Sigmoid colon (tissue), 7 donors: Measurements from ENCODE around the gene GLYATL2. TPM values are rescaled to one million over a fixed set of nuclear protein-coding genes. Genes with fewer than 3 reads are reported as not detected.
A peak's percentile ranks its signal among the peaks of the same experiment; 100 is the strongest.

Experiments
- DNase-seq: peaks from one replicate; pipeline ENCODE4 v3.0.0-alpha.2; 2019
- H3K27ac ChIP-seq, 4 donors: fragments of 200-600 bp; sonication (generic); one replicate each; pipeline ENCODE4 v1.5.1; 2016 to 2019; ENCODE audit warnings: mild to moderate bottlenecking in 1 of 4
- H3K27me3 ChIP-seq, 3 donors: fragments of 200-600 bp; sonication (generic); one replicate each; pipeline ENCODE4 v1.5.1; 2019; ENCODE audit warnings: mild to moderate bottlenecking in 1 of 3
- H3K36me3 ChIP-seq, 4 donors: fragments of 200-600 bp; sonication (generic); one replicate each; pipeline ENCODE4 v1.5.1; 2016 to 2019
- H3K4me1 ChIP-seq, 4 donors: fragments of 200-600 bp; sonication (generic); one replicate each; pipeline ENCODE4 v1.5.1; 2017 to 2019
- H3K4me3 ChIP-seq, 4 donors: fragments of 200-600 bp; sonication (generic); one replicate each; pipeline ENCODE4 v1.5.1; 2017 to 2019; ENCODE audit warnings: mild to moderate bottlenecking in 2 of 4, moderate library complexity in 1 of 4
- H3K9me3 ChIP-seq, 4 donors: fragments of 200-600 bp in 3 of 4; sonication (generic) in 3 of 4; one replicate each; pipeline versions ENCODE4 v1.5.1 to v1.6.1; 2013 to 2019
- CTCF ChIP-seq, 4 experiments: fragments of 450-650 bp in 3 of 4; fragments of 200-600 bp in 1 of 4; IDR thresholded peaks; one replicate each; pipeline ENCODE4 v1.5.1; 2016 to 2019; ENCODE audit warnings: antibody characterized with exemption in 4 of 4, mild to moderate bottlenecking in 3 of 4, moderate library complexity in 2 of 4
- EP300 ChIP-seq, 4 donors: sonication (generic); formaldehyde crosslinking; IDR thresholded peaks; one replicate each; pipeline ENCODE4 v1.6.1; 2017; ENCODE audit warnings: antibody characterized with exemption in 4 of 4
- POLR2A ChIP-seq, 2 donors: fragments of 450-650 bp; IDR thresholded peaks; one replicate each; pipeline ENCODE4 v1.6.1; 2016; ENCODE audit warnings: antibody characterized with exemption in 2 of 2, mild to moderate bottlenecking in 2 of 2, moderate library complexity in 2 of 2
- POLR2AphosphoS5 ChIP-seq, 4 donors: sonication (generic); formaldehyde crosslinking; IDR thresholded peaks; one replicate each; pipeline ENCODE4 v1.6.1; 2017; ENCODE audit warnings: antibody characterized with exemption in 4 of 4
- WGBS, 2 donors: extraction: QIAGEN DNeasy Blood & Tissue Kit; methylation state at CpG; one replicate each; pipeline ENCODE4 v1.1.7; 2013; 5-methylcytosine and 5-hydroxymethylcytosine counted together
- intact Hi-C: fragments of 100-400 bp; cut with DNase I; formaldehyde crosslinking; loops from one replicate; pipeline ENCODE4 v1.15.1; 2023
- polyA plus RNA-seq, 3 donors: library from polyadenylated mRNA; stranded (reverse); fragments of 200-250 nt; gene quantifications; one replicate each; pipeline ENCODE4 v1.2.3, GENCODE V29; 2013
- total RNA-seq, 4 donors: library from RNA; depleted of rRNA; stranded (reverse); fragments of >200 nt; gene quantifications; one replicate each; pipeline ENCODE4 v1.1.0, GENCODE V29; 2016
- donor health status: healthy with polysubstance abuse.
- donor health status: Bipolar disorder and iron deficiency.
- donor health status: healthy.

The GLYATL2 gene
- total and polyA plus RNA-seq, 7 donors: 0.06 TPM; not detected in 6

- no peaks in the 10 kb centered on the region for H3K4me1 ChIP-seq
- no peaks in the 10 kb centered on the region for H3K9me3 ChIP-seq
- DNase-seq: no peak
- no peak overlapping the region for H3K27ac ChIP-seq
- 47 to 55% methylated on average over 4 of the region's 4 CpGs for WGBS, 2 donors
- H3K4me3 ChIP-seq: no peak overlapping the region
- H3K27me3 ChIP-seq: no peaks in the 10 kb centered on the region
- intact Hi-C loops: no loop called here
- TF ChIP-seq CTCF (IDR thresholded peaks at IDR 0.05) (peak in 2 of 4 experiments; percentile 12 to 24), EP300 (IDR thresholded peaks at IDR 0.05) (no peak), POLR2AphosphoS5 (IDR thresholded peaks at IDR 0.05) (no peak), POLR2A (IDR thresholded peaks at IDR 0.05) (no peak)
- no peaks in the 10 kb centered on the region for H3K36me3 ChIP-seq
Measured at GRCh38 chr11:58788355-58789023, 56.0 kb downstream of the GLYATL2 start.

GRCh38 chr11:58787903-58788302 is 56.6 kb downstream of the GLYATL2 start:
- TF ChIP-seq POLR2A (IDR thresholded peaks at IDR 0.05): no peak
- TF ChIP-seq CTCF (IDR thresholded peaks at IDR 0.05): no peak
- no peak overlapping the region for H3K27ac ChIP-seq
- H3K36me3 ChIP-seq: no peaks in the 10 kb centered on the region
- no peak for DNase-seq
- H3K9me3 ChIP-seq: no peaks in the 10 kb centered on the region
- intact Hi-C loops: no loop called here
- H3K4me3 ChIP-seq: no peak overlapping the region
- H3K27me3 ChIP-seq: no peaks in the 10 kb centered on the region
- no peaks in the 10 kb centered on the region for H3K4me1 ChIP-seq

GRCh38 chr11:58786693-58787092 is 57.8 kb downstream of the GLYATL2 start:
- TF ChIP-seq POLR2A (IDR thresholded peaks at IDR 0.05): no peak
- no peak for TF ChIP-seq CTCF (IDR thresholded peaks at IDR 0.05)
- no peak for TF ChIP-seq POLR2AphosphoS5 (IDR thresholded peaks at IDR 0.05)
- TF ChIP-seq EP300 (IDR thresholded peaks at IDR 0.05): no peak
- Histone ChIP-seq H3K4me1 (no peaks in the 10 kb centered on the region), H3K36me3 (no peaks in the 10 kb centered on the region), H3K9me3 (no peaks in the 10 kb centered on the region), H3K4me3 (no peak overlapping the region), H3K27me3 (no peaks in the 10 kb centered on the region), H3K27ac (no peak overlapping the region)
- intact Hi-C loops: no loop called here
- no peak for DNase-seq
- 89 to 91% methylated on average over 3 of the region's 3 CpGs for WGBS, 2 donors

- no peaks in the 10 kb centered on the region for H3K27me3 ChIP-seq
- H3K4me1 ChIP-seq: no peaks in the 10 kb centered on the region
- TF ChIP-seq EP300 (IDR thresholded peaks at IDR 0.05) (no peak), POLR2AphosphoS5 (IDR thresholded peaks at IDR 0.05) (no peak), CTCF (IDR thresholded peaks at IDR 0.05) (no peak), POLR2A (IDR thresholded peaks at IDR 0.05) (no peak)
- H3K4me3 ChIP-seq: no peak overlapping the region
- H3K27ac ChIP-seq: no peak overlapping the region
- DNase-seq: no peak
- H3K36me3 ChIP-seq: no peaks in the 10 kb centered on the region
- intact Hi-C loops: no loop called here
- no peaks in the 10 kb centered on the region for H3K9me3 ChIP-seq
Measured at GRCh38 chr11:58784995-58785394, 59.5 kb downstream of the GLYATL2 start.

Other genes starting within 250 kb of the GLYATL2 start
- 1 to 10 TPM; 1.2 to 1.8 (median 1.7) TPM for gene CNTF, start 222.0 kb downstream of the GLYATL2 start, total RNA-seq
- under 1 TPM in 1 of 3 donors, not detected in 2; 0.87 TPM for gene CNTF, start 222.0 kb downstream of the GLYATL2 start, polyA plus RNA-seq
- gene GLYAT, start 112.8 kb downstream of the GLYATL2 start, total RNA-seq: not detected
- under 1 TPM in 1 of 3 donors, not detected in 2; 0.16 TPM for gene GLYAT, start 112.8 kb downstream of the GLYATL2 start, polyA plus RNA-seq
- gene GLYATL1, start 94.8 kb upstream of the GLYATL2 start, total RNA-seq: not detected
- gene GLYATL1, start 94.8 kb upstream of the GLYATL2 start, polyA plus RNA-seq: under 1 TPM in 1 of 3 donors, not detected in 2; 0.74 TPM
- gene GLYATL1B, start 241.6 kb upstream of the GLYATL2 start, total RNA-seq: not detected
- gene GLYATL1B, start 241.6 kb upstream of the GLYATL2 start, polyA plus RNA-seq: not detected